K562 (cell line): Measurements from ENCODE around the gene ARFGAP3. TPM values are rescaled to one million over a fixed set of nuclear protein-coding genes. Genes with fewer than 3 reads are reported as not detected.

Experiments used
- ATAC-seq: fragments of 200-7000 bp; cut with Tn5 transposase; 3 replicates; pipeline ENCODE4 v1.9.1; 2020; ENCODE audit warnings: moderate library complexity
- BruUV-seq: library from RNA; stranded (reverse); fragments of 400-500 nt; replicated peaks from 2 replicates; lab custom pipeline; 2021; lab: Mats Ljungman, UMichigan
- CTCF ChIA-PET: fragments of 300-600 bp; formaldehyde crosslinking; extraction: SDS; loops from one replicate; lab custom pipeline; 2021; ENCODE audit warnings: low intra/inter-chr PET ratio; lab: Yijun Ruan, JAX
- POLR2A ChIA-PET: fragments of 300-600, 350-650 bp; sonication (Branson Sonifier 250); formaldehyde crosslinking; extraction: SDS; loops from one replicate; lab custom pipeline; 2021; ENCODE audit warnings: antibody characterized with exemption, inconsistent platforms; lab: Yijun Ruan, JAX
- DNase-seq, 4 experiments: peaks; one replicate each; pipeline versions ENCODE4 v3.0.0 to v3.0.0-alpha.2; 2011 to 2018; ENCODE audit warnings: low spot score in 3 of 4, mixed read lengths in 3 of 4; ENCODE audit errors: extremely low read depth in 1 of 4
- FAIRE-seq: peaks from 2 replicates; lab custom pipeline; 2011; peaks lifted over from hg19 to GRCh38; lab: Jason Lieb, UNC
- H2AFZ ChIP-seq: 2 replicates; pipeline ENCODE4 v1.6.0; 2011; ENCODE audit warnings: low read depth, low read length, control low read depth, inconsistent platforms
- H3K27ac ChIP-seq: fragments of 200-600 bp; 3 replicates; pipeline ENCODE4 v1.8.0; 2011; ENCODE audit warnings: low read depth, mild to moderate bottlenecking, control low read depth, inconsistent platforms, low read length, moderate library complexity, mixed read lengths; ENCODE audit errors: extremely low read depth
- H3K27me3 ChIP-seq, 2 experiments: fragments of 300-600 bp in 1 of 2; 2 replicates in 1 of 2; 3 replicates in 1 of 2; pipeline versions ENCODE4 v1.6.0 to v1.8.0; 2011; ENCODE audit warnings: inconsistent platforms in 2 of 2, low read length in 2 of 2, mild to moderate bottlenecking in 1 of 2, mixed read lengths in 1 of 2, moderate library complexity in 1 of 2; ENCODE audit not compliant: control insufficient read depth in 2 of 2, insufficient read depth in 2 of 2
- H3K36me3 ChIP-seq: fragments of 300-600 bp; 3 replicates; pipeline ENCODE4 v1.8.0; 2011; ENCODE audit warnings: mild to moderate bottlenecking, low read length, inconsistent platforms; ENCODE audit not compliant: control insufficient read depth, insufficient read depth
- H3K4me1 ChIP-seq, 2 experiments: fragments of 200-600 bp in 1 of 2; replicated peaks in 1 of 2; 2 replicates in 1 of 2; 3 replicates in 1 of 2; pipeline versions ENCODE4 v1.5.1 to v1.8.0; 2011; ENCODE audit warnings: inconsistent platforms in 2 of 2, low read length in 2 of 2, mild to moderate bottlenecking in 1 of 2, mixed read lengths in 1 of 2, moderate library complexity in 1 of 2; ENCODE audit not compliant: control insufficient read depth in 2 of 2, insufficient read depth in 2 of 2
- H3K4me2 ChIP-seq: 2 replicates; pipeline ENCODE4 v1.6.1; 2011; ENCODE audit warnings: low read length, control low read depth, inconsistent platforms, mixed read lengths; ENCODE audit not compliant: insufficient read depth
- H3K4me3 ChIP-seq: fragments of 200-600 bp; sonication (generic), shearing (Covaris generic); 2 replicates; pipeline ENCODE4 v1.5.1; 2016; ENCODE audit warnings: control low read depth, inconsistent platforms
- H3K79me2 ChIP-seq: fragments of 200-600 bp; 3 replicates; pipeline ENCODE4 v1.8.0; 2011; ENCODE audit warnings: low read length, inconsistent platforms; ENCODE audit not compliant: control insufficient read depth, insufficient read depth
- H3K9ac ChIP-seq, 2 experiments: 2 replicates each; pipeline versions ENCODE4 v1.6.0 to v1.6.1; 2011; ENCODE audit warnings: low read depth in 2 of 2, low read length in 2 of 2, control low read depth in 1 of 2, inconsistent platforms in 1 of 2, mild to moderate bottlenecking in 1 of 2, mixed read lengths in 1 of 2; ENCODE audit not compliant: insufficient read depth in 1 of 2
- H3K9me1 ChIP-seq: one replicate; pipeline ENCODE4 v1.6.0; 2011; ENCODE audit warnings: inconsistent platforms, mild to moderate bottlenecking, low read length, moderate library complexity; ENCODE audit not compliant: control insufficient read depth, insufficient read depth
- H3K9me3 ChIP-seq: replicated peaks from 2 replicates; pipeline ENCODE4 v1.5.1; 2011; ENCODE audit warnings: low read depth, low read length, inconsistent platforms; ENCODE audit not compliant: control insufficient read depth, insufficient read depth
- H4K20me1 ChIP-seq: replicated peaks from 2 replicates; pipeline ENCODE4 v1.6.1; 2011; ENCODE audit warnings: low read length, inconsistent platforms, mixed read lengths; ENCODE audit not compliant: control insufficient read depth, insufficient read depth
- CREB3 ChIP-seq: fragments of 450-650 bp; conservative IDR thresholded peaks from 2 replicates; pipeline ENCODE4 v1.6.1; 2016; ENCODE audit warnings: missing genetic modification characterization, low read depth, mild to moderate bottlenecking, missing compliant biosample characterization, moderate library complexity
- HMG20B ChIP-seq: fragments of 250-450 bp; sonication (Bioruptor Pico); IDR thresholded peaks from 2 replicates; pipeline ENCODE4 v1.5.0; 2021; ENCODE audit warnings: mild to moderate bottlenecking
- KLF6 ChIP-seq: fragments of 250-450 bp; sonication (Bioruptor Pico); IDR thresholded peaks from 2 replicates; pipeline ENCODE4 v1.4.0; 2020; ENCODE audit warnings: mild to moderate bottlenecking, moderate library complexity, borderline replicate concordance
- NFYB ChIP-seq: IDR thresholded peaks from 2 replicates; pipeline ENCODE4 v1.6.1; 2011; ENCODE audit warnings: mild to moderate bottlenecking, moderate library complexity; ENCODE audit not compliant: insufficient read length; ENCODE audit errors: extremely low read depth
- PCBP2 ChIP-seq: fragments of 200-400 bp; formaldehyde crosslinking; IDR thresholded peaks from 2 replicates; pipeline ENCODE4 v1.6.1; 2018; ENCODE audit warnings: low read length, low read depth, mild to moderate bottlenecking, moderate library complexity; ENCODE audit not compliant: poor library complexity, severe bottlenecking
- PHF20 ChIP-seq: fragments of 450-650 bp; IDR thresholded peaks from 2 replicates; pipeline ENCODE4 v1.6.1; 2018; ENCODE audit not compliant: partially characterized antibody
- PPARD ChIP-seq: fragments of 250-450 bp; sonication (Bioruptor Pico); IDR thresholded peaks from 2 replicates; pipeline ENCODE4 v1.8.0; 2022; ENCODE audit warnings: inconsistent platforms, mild to moderate bottlenecking, moderate library complexity
- RBM25 ChIP-seq: fragments of 200-400 bp; formaldehyde crosslinking; IDR thresholded peaks from 2 replicates; pipeline ENCODE4 v1.6.1; 2018; ENCODE audit warnings: low read length, low read depth, moderate library complexity; ENCODE audit not compliant: severe bottlenecking
- USF1 ChIP-seq: sonication (generic); formaldehyde crosslinking; IDR thresholded peaks from 2 replicates; pipeline ENCODE4 v1.9.0; 2022; ENCODE audit warnings: mild to moderate bottlenecking, missing genetic modification reagents
- USF2 ChIP-seq: sonication (generic); formaldehyde crosslinking; IDR thresholded peaks from 2 replicates; pipeline ENCODE4 v1.5.0; 2020; ENCODE audit warnings: missing genetic modification reagents
- ZBTB2 ChIP-seq: fragments of 450-650 bp; IDR thresholded peaks from 2 replicates; pipeline ENCODE4 v1.6.1; 2016; ENCODE audit warnings: antibody characterized with exemption
- ZNF696 ChIP-seq: fragments of 250-450 bp; sonication (Bioruptor Pico); conservative IDR thresholded peaks from 2 replicates; pipeline ENCODE4 v1.4.0; 2020; ENCODE audit warnings: mild to moderate bottlenecking, moderate library complexity
- ZNF75A ChIP-seq: fragments of 450-650 bp; formaldehyde crosslinking; IDR thresholded peaks from 2 replicates; pipeline ENCODE4 v1.4.0; 2020; ENCODE audit warnings: mild to moderate bottlenecking
- WGBS: fragments of 100-300 bp; shearing (Covaris generic); methylation state at CpG from one replicate; pipeline ENCODE4 v1.1.6; 2016; ENCODE audit warnings: low coverage, mixed read lengths; ENCODE audit not compliant: insufficient coverage; ENCODE audit errors: missing lambda C conversion rate; 5-methylcytosine and 5-hydroxymethylcytosine counted together
- in situ Hi-C: fragments of 300-500 bp; cut with MboI; formaldehyde crosslinking; loops from 4 replicates; pipeline ENCODE4 v1.15.0; 2018; ENCODE audit warnings: inconsistent platforms, mixed read lengths
- intact Hi-C: fragments of 100-400 bp; cut with micrococcal nuclease; formaldehyde crosslinking; loops from 2 replicates; pipeline ENCODE4 v1.14.2; 2022
- polyA plus RNA-seq, 8 experiments: library from polyadenylated mRNA; depleted of rRNA in 4 of 8; stranded (reverse) in 5 of 8; unstranded in 3 of 8; fragments of >200 nt; fragmentation: Nextera tagmentation in 2 of 8; fragmentation: Illumina TruSeq in 1 of 8; extraction: Ambion mirVana in 2 of 8; extraction: Trizol in 1 of 8; gene quantifications; 2 replicates each; pipeline versions ENCODE4 v1.2.1 to v1.2.3, GENCODE V29; 2011 to 2014; ENCODE audit warnings: inconsistent platforms in 1 of 8, missing spikeins in 1 of 8
- total RNA-seq, 7 experiments: library from RNA; depleted of rRNA in 6 of 7; stranded (reverse); fragments of >200 nt in 6 of 7; fragmentation: Illumina TruSeq in 2 of 7; extraction: Trizol in 2 of 7; gene quantifications; 2 replicates each; pipeline versions ENCODE4 v1.2.1 to v1.2.3, GENCODE V29; 2011 to 2021; ENCODE audit warnings: low replicate concordance in 1 of 7

The ARFGAP3 gene
- total and polyA plus RNA-seq, 9 of the 15 experiments (the other 6 are each of a cell fraction or from before 2014, with no cell fraction given) = 14.2 to 31.9 (median 22.7) TPM

- no peak for TF ChIP-seq ZBTB2
These were observed 56.4 kb downstream of the ARFGAP3 start (continued) for GRCh38 chr22:42800451-42801251.

GRCh38 chr22:42799461-42800405 is 57.3 kb downstream of the ARFGAP3 start:
- H3K36me3 ChIP-seq = 0 out of 3 replicates have a peak, but pooled peaks cover 2% of the 10 kb centered on the region
- TF ChIP-seq CREB3 (no peak), ZNF696 (CRISPR knock-in tag) (no peak), PHF20 (no peak), PCBP2 (no peak), HMG20B (no peak), USF2 (CRISPR knock-in tag) (peak; percentile 78), NFYB (peak; percentile 26), RBM25 (peak; percentile 1), ZNF75A (CRISPR knock-in tag) (no peak), PPARD (CRISPR knock-in tag) (no peak), KLF6 (no peak), USF1 (CRISPR knock-in tag) (peak; percentile 88)

More at GRCh38 chr22:42799461-42800405, 57.3 kb downstream of the ARFGAP3 start:
- Histone ChIP-seq H3K4me3 (no peak overlapping the region), H3K79me2 (no peaks in the 10 kb centered on the region), H4K20me1 (no peaks in the 10 kb centered on the region), H3K27ac (no peak overlapping the region), H3K4me1 (no peaks in the 10 kb centered on the region; a peak in 2 of 5 replicates), H3K9ac (no peak overlapping the region), H3K9me1 (no peaks in the 10 kb centered on the region), H2AFZ (no peak overlapping the region), H3K27me3 (no peaks in the 10 kb centered on the region), H3K9me3 (no peaks in the 10 kb centered on the region), H3K4me2 (no peak overlapping the region)
- in situ Hi-C loops = no loop called here
- ChIA-PET CTCF (no interaction called here), POLR2A (interaction anchor here (0.6 kb wide), 1 partner anchor 1463 kb away, joined by 3 read pairs; no protein-coding TSS in a partner anchor)
- intact Hi-C loops = no loop called here
- DNase-seq = peak; percentile 10 to 37 (median 21)
- FAIRE-seq = no peak
- 58% methylated on average over 7 of the region's 8 CpGs for WGBS
- BruUV-seq = no TSS peak
- ATAC-seq = 0 out of 3 replicates have a peak, but pooled peaks have one; percentile 31
